PFSK-1 (cell line): Measurements from ENCODE around the gene CLK2.

Source experiments
- POLR2AphosphoS5 ChIP-seq: IDR thresholded peaks from 2 replicates; pipeline ENCODE4 v1.6.1; 2012; ENCODE audit warnings: low read depth, mild to moderate bottlenecking, control low read depth, low read length, moderate library complexity
- TF ChIP-seq, protein P1 (sequence below), 2 experiments: IDR thresholded peaks; 2 replicates each; pipeline versions ENCODE4 v1.6.1 to v1.8.0; 2011 to 2012; ENCODE audit warnings: low read depth in 2 of 2, low read length in 2 of 2, control low read depth in 1 of 2, inconsistent platforms in 1 of 2, mild to moderate bottlenecking in 1 of 2, moderate library complexity in 1 of 2; ENCODE audit not compliant: insufficient read depth in 1 of 2

DNA sequence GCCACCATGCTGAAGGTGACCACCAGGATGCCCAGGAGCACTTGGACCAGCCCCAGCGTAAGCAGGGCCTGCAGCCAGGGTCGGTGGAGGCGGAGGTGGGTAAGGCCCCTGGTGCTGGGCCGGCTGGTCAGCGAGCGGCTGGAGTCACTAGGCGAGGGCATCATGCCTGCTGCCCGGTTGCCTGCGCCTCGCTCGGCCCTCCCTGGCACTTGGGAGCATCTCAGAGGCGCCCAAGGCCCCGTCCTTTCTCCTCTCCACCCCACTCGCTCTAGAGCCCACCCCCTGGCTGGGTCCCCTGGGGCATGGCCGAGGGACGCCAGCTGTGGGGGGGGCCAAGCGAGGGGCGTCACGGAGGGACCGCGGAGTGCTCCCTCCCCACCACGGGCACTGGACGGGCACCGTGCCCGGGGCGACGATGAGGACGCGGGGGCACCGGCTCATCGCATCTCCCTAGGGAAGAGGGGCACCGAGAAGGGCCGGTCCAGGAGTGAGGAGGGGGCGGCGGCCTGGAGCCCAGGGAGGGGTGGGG, 18.5 kb downstream of the CLK2 start:
- no peak for TF ChIP-seq POLR2AphosphoS5
- TF ChIP-seq, protein P1, sequence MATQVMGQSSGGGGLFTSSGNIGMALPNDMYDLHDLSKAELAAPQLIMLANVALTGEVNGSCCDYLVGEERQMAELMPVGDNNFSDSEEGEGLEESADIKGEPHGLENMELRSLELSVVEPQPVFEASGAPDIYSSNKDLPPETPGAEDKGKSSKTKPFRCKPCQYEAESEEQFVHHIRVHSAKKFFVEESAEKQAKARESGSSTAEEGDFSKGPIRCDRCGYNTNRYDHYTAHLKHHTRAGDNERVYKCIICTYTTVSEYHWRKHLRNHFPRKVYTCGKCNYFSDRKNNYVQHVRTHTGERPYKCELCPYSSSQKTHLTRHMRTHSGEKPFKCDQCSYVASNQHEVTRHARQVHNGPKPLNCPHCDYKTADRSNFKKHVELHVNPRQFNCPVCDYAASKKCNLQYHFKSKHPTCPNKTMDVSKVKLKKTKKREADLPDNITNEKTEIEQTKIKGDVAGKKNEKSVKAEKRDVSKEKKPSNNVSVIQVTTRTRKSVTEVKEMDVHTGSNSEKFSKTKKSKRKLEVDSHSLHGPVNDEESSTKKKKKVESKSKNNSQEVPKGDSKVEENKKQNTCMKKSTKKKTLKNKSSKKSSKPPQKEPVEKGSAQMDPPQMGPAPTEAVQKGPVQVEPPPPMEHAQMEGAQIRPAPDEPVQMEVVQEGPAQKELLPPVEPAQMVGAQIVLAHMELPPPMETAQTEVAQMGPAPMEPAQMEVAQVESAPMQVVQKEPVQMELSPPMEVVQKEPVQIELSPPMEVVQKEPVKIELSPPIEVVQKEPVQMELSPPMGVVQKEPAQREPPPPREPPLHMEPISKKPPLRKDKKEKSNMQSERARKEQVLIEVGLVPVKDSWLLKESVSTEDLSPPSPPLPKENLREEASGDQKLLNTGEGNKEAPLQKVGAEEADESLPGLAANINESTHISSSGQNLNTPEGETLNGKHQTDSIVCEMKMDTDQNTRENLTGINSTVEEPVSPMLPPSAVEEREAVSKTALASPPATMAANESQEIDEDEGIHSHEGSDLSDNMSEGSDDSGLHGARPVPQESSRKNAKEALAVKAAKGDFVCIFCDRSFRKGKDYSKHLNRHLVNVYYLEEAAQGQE (IDR thresholded peaks at IDR 0.05; ENCODE audit: insufficient read depth in 1 of 2, low read depth in 2 of 2, low read length in 2 of 2) = no peak
